ENCODE measurements around the gene SRD5A2.

GRCh38 chr2:31474296-31474695 is 106.4 kb downstream of the SRD5A2 start:
- TF ChIP-seq, protein P1, sequence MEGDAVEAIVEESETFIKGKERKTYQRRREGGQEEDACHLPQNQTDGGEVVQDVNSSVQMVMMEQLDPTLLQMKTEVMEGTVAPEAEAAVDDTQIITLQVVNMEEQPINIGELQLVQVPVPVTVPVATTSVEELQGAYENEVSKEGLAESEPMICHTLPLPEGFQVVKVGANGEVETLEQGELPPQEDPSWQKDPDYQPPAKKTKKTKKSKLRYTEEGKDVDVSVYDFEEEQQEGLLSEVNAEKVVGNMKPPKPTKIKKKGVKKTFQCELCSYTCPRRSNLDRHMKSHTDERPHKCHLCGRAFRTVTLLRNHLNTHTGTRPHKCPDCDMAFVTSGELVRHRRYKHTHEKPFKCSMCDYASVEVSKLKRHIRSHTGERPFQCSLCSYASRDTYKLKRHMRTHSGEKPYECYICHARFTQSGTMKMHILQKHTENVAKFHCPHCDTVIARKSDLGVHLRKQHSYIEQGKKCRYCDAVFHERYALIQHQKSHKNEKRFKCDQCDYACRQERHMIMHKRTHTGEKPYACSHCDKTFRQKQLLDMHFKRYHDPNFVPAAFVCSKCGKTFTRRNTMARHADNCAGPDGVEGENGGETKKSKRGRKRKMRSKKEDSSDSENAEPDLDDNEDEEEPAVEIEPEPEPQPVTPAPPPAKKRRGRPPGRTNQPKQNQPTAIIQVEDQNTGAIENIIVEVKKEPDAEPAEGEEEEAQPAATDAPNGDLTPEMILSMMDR (IDR thresholded peaks at IDR 0.05), result no peak
- no peak for TF ChIP-seq POLR2A (IDR thresholded peaks at IDR 0.05)
